ENCODE measurements around the gene DLG3. TPM values are rescaled to one million over a fixed set of nuclear protein-coding genes. Genes with fewer than 3 reads are reported as not detected.
"Not testable (repeated sequence)": the region's sequence is repeated elsewhere in the genome, so short reads cannot be mapped to it uniquely, and the experiment has no call there.

Gene DLG3
- total RNA-seq, 2 donors from 2014 or later = 14.8 to 15.0 TPM

- intact Hi-C loops (cut with DNase I) = no loop called here
- ATAC-seq (no peak), DNase-seq (no peak)
Measured at GRCh38 chrX:70498129-70498528, 53.5 kb downstream of the DLG3 start.

GRCh38 chrX:70500826-70501225, 56.2 kb downstream of the DLG3 start:
- intact Hi-C loops (cut with DNase I) = no loop called here
- ATAC-seq (no peak), DNase-seq (no peak)

- no peak for DNase-seq
- intact Hi-C loops (cut with DNase I) = no loop called here
- ATAC-seq = no peak
Measured at GRCh38 chrX:70504772-70505450, 60.3 kb downstream of the DLG3 start.

- intact Hi-C loops (cut with DNase I) = no loop called here
- ATAC-seq = no peak
- no peak for DNase-seq
Measured at GRCh38 chrX:70505451-70505841, 60.8 kb downstream of the DLG3 start.

GRCh38 chrX:70508296-70508911, 63.8 kb downstream of the DLG3 start:
- intact Hi-C loops (cut with DNase I) = no loop called here
- no peak for ATAC-seq
- no peak for DNase-seq

GRCh38 chrX:70509078-70509477, 64.4 kb downstream of the DLG3 start:
- DNase-seq (no peak), ATAC-seq (no peak)
- intact Hi-C loops (cut with DNase I) = no loop called here

GRCh38 chrX:70515270-70515669, 70.6 kb downstream of the DLG3 start:
- intact Hi-C loops (cut with DNase I); DNase-seq; ATAC-seq: not testable (repeated sequence)

GRCh38 chrX:70515692-70516091, 71.1 kb downstream of the DLG3 start:
- DNase-seq; intact Hi-C loops (cut with DNase I); ATAC-seq: not testable (repeated sequence)

- DNase-seq = no peak
- no peak for ATAC-seq
- intact Hi-C loops (cut with DNase I) = no loop called here
Measured at GRCh38 chrX:70525733-70526132, 81.1 kb downstream of the DLG3 start.

- ATAC-seq (no peak), DNase-seq (no peak)
- intact Hi-C loops (cut with DNase I) = no loop called here
Measured at GRCh38 chrX:70527053-70527452, 82.4 kb downstream of the DLG3 start.

- ATAC-seq = no peak
- DNase-seq = no peak
- intact Hi-C loops (cut with DNase I) = no loop called here
Measured at GRCh38 chrX:70527610-70528345, 83.1 kb downstream of the DLG3 start.

- no peak for ATAC-seq
- no peak for DNase-seq
- intact Hi-C loops (cut with DNase I) = no loop called here
Measured at GRCh38 chrX:70535198-70535597, 90.6 kb downstream of the DLG3 start.

GRCh38 chrX:70549429-70549828, 104.8 kb downstream of the DLG3 start:
- ATAC-seq = no peak
- DNase-seq = no peak
- intact Hi-C loops (cut with DNase I) = no loop called here

- intact Hi-C loops (cut with DNase I) = loop anchor here (5.0 to 10.0 kb wide), 2 partner anchors 97 to 100 kb away; no protein-coding TSS in a partner anchor
- ATAC-seq = no peak
Measured at GRCh38 chrX:70552130-70552704, 107.6 kb downstream of the DLG3 start.

GRCh38 chrX:70553516-70553915, 108.9 kb downstream of the DLG3 start:
- DNase-seq (no peak), ATAC-seq (no peak)
- intact Hi-C loops (cut with DNase I) = loop anchor here (5.0 to 10.0 kb wide), 2 partner anchors 99 to 101 kb away; no protein-coding TSS in a partner anchor

More at GRCh38 chrX:70552130-70552704, 107.6 kb downstream of the DLG3 start:
- DNase-seq = no peak

- DNase-seq = no peak
- intact Hi-C loops (cut with DNase I) = loop anchor here (5.0 to 10.0 kb wide), 2 partner anchors 99 to 102 kb away; no protein-coding TSS in a partner anchor
- ATAC-seq = no peak
Measured at GRCh38 chrX:70554081-70554480, 109.4 kb downstream of the DLG3 start.

- intact Hi-C loops (cut with DNase I) = loop anchor here (5.0 to 10.0 kb wide), 2 partner anchors 100 to 102 kb away; no protein-coding TSS in a partner anchor
- DNase-seq = no peak
- ATAC-seq = no peak
Measured at GRCh38 chrX:70554523-70554922, 109.9 kb downstream of the DLG3 start.

GRCh38 chrX:70554948-70555347, 110.3 kb downstream of the DLG3 start:
- ATAC-seq (no peak), DNase-seq (no peak)
- intact Hi-C loops (cut with DNase I) = loop anchor here (5.0 to 10.0 kb wide), 2 partner anchors 100 to 103 kb away; no protein-coding TSS in a partner anchor
